Measurements from ENCODE around the gene EPHB1.

Gene EPHB1

GRCh38 chr3:134801204-134801958 is 6.3 kb downstream of the EPHB1 start:
- peaks cover 35% of the 10 kb centered on the region for H3K27me3 ChIP-seq
- no peak for DNase-seq
- TF ChIP-seq CTCF (IDR thresholded peaks at IDR 0.05; ENCODE audit: low read depth, low read length) = no peak
- no peaks in the 10 kb centered on the region for H3K9me3 ChIP-seq
- no peaks in the 10 kb centered on the region for H3K36me3 ChIP-seq
- H3K4me1 ChIP-seq = no peaks in the 10 kb centered on the region; the same call in 1 of the 2 replicates
- no peak overlapping the region for H3K4me3 ChIP-seq (ENCODE audit: low read depth, low read length)

GRCh38 chr3:134802428-134803050 is 7.5 kb downstream of the EPHB1 start:
- Histone ChIP-seq H3K4me3 (ENCODE audit: low read depth, low read length) (no peak overlapping the region), H3K4me1 (no peaks in the 10 kb centered on the region; the same call in 1 of the 2 replicates), H3K9me3 (no peaks in the 10 kb centered on the region), H3K36me3 (no peaks in the 10 kb centered on the region), H3K27me3 (peaks cover 24% of the 10 kb centered on the region)
- no peak for DNase-seq
- no peak for TF ChIP-seq CTCF (IDR thresholded peaks at IDR 0.05; ENCODE audit: low read depth, low read length)

- no peak for TF ChIP-seq CTCF (IDR thresholded peaks at IDR 0.05; ENCODE audit: low read depth, low read length)
- H3K9me3 ChIP-seq = no peaks in the 10 kb centered on the region
- H3K4me1 ChIP-seq = no peaks in the 10 kb centered on the region; the same call in 1 of the 2 replicates
- DNase-seq = no peak
- peaks cover 18% of the 10 kb centered on the region for H3K27me3 ChIP-seq
- H3K4me3 ChIP-seq (ENCODE audit: low read depth, low read length) = no peak overlapping the region
- H3K36me3 ChIP-seq = no peaks in the 10 kb centered on the region
Measured at GRCh38 chr3:134803051-134803505, 8.0 kb downstream of the EPHB1 start.

GRCh38 chr3:134803652-134804051 is 8.6 kb downstream of the EPHB1 start:
- H3K27me3 ChIP-seq = peaks cover 17% of the 10 kb centered on the region
- no peaks in the 10 kb centered on the region for H3K36me3 ChIP-seq
- no peaks in the 10 kb centered on the region for H3K9me3 ChIP-seq
- DNase-seq = no peak
- H3K4me1 ChIP-seq = no peaks in the 10 kb centered on the region; the same call in 1 of the 2 replicates
- TF ChIP-seq CTCF (IDR thresholded peaks at IDR 0.05; ENCODE audit: low read depth, low read length) = no peak
- H3K4me3 ChIP-seq (ENCODE audit: low read depth, low read length) = no peak overlapping the region

GRCh38 chr3:134804508-134805480 is 9.7 kb downstream of the EPHB1 start:
- H3K9me3 ChIP-seq = no peaks in the 10 kb centered on the region
- H3K4me3 ChIP-seq (ENCODE audit: low read depth, low read length) = no peak overlapping the region
- peaks cover 6% of the 10 kb centered on the region for H3K27me3 ChIP-seq
- H3K4me1 ChIP-seq = no peaks in the 10 kb centered on the region; the same call in 1 of the 2 replicates
- DNase-seq = no peak
- no peaks in the 10 kb centered on the region for H3K36me3 ChIP-seq
- no peak for TF ChIP-seq CTCF (IDR thresholded peaks at IDR 0.05; ENCODE audit: low read depth, low read length)
